ENCODE data around the gene C9orf43.
A peak's percentile ranks its signal among the peaks of the same experiment; 100 is the strongest.
"Not testable (repeated sequence)": the region's sequence is repeated elsewhere in the genome, so short reads cannot be mapped to it uniquely, and the experiment has no call there.

Gene C9orf43

GRCh38 chr9:113410207-113410864 lies at the start of gene C9orf43, which contains the start of gene POLE3:
C9orf43 (plus strand) TSS chr9:113410747; CDS start chr9:113413494, 2,747 bp downstream.
POLE3 (minus strand) TSS chr9:113410675; CDS start chr9:113410293, 382 bp downstream.
- no peaks in the 10 kb centered on the region for H3K9me3 Mint-ChIP-seq
- peak within 1 kb of the TSS; percentile 90 for H3K4me3 Mint-ChIP-seq
- peaks cover 16% of the 10 kb centered on the region for H3K36me3 Mint-ChIP-seq
- peaks cover 27% of the 10 kb centered on the region for H3K4me1 Mint-ChIP-seq
- H3K27ac Mint-ChIP-seq: peak within 1 kb of the TSS; percentile 99
- no peaks in the 10 kb centered on the region for H3K27me3 Mint-ChIP-seq

GRCh38 chr9:113361304-113362018 lies 49.1 kb upstream of the C9orf43 start:
- Mint-ChIP-seq H3K4me1 (peaks cover 4% of the 10 kb centered on the region), H3K4me3 (no peak overlapping the region), H3K27me3 (no peaks in the 10 kb centered on the region), H3K9me3 (no peaks in the 10 kb centered on the region), H3K27ac (no peak overlapping the region), H3K36me3 (no peaks in the 10 kb centered on the region)

GRCh38 chr9:113363336-113363735 lies 47.2 kb upstream of the C9orf43 start:
- no peak overlapping the region for H3K27ac Mint-ChIP-seq
- no peaks in the 10 kb centered on the region for H3K36me3 Mint-ChIP-seq
- H3K4me1 Mint-ChIP-seq: peaks cover 4% of the 10 kb centered on the region
- no peak overlapping the region for H3K4me3 Mint-ChIP-seq
- no peaks in the 10 kb centered on the region for H3K9me3 Mint-ChIP-seq
- no peaks in the 10 kb centered on the region for H3K27me3 Mint-ChIP-seq

- Mint-ChIP-seq H3K9me3 (no peaks in the 10 kb centered on the region), H3K4me1 (peaks cover 4% of the 10 kb centered on the region), H3K36me3 (no peaks in the 10 kb centered on the region), H3K4me3 (no peak overlapping the region), H3K27me3 (no peaks in the 10 kb centered on the region), H3K27ac (no peak overlapping the region)
These were observed 45.6 kb upstream of the C9orf43 start for GRCh38 chr9:113364951-113365350.

- not testable (repeated sequence) for H3K4me3 Mint-ChIP-seq, H3K9me3 Mint-ChIP-seq, H3K4me1 Mint-ChIP-seq, H3K27ac Mint-ChIP-seq, H3K36me3 Mint-ChIP-seq, H3K27me3 Mint-ChIP-seq
These were observed 44.9 kb upstream of the C9orf43 start for GRCh38 chr9:113365652-113366051.

GRCh38 chr9:113368348-113368981 lies 42.1 kb upstream of the C9orf43 start:
- no peaks in the 10 kb centered on the region for H3K27me3 Mint-ChIP-seq
- H3K27ac Mint-ChIP-seq: peak overlapping the region; percentile 70
- no peaks in the 10 kb centered on the region for H3K9me3 Mint-ChIP-seq
- no peak overlapping the region for H3K4me3 Mint-ChIP-seq
- no peaks in the 10 kb centered on the region for H3K36me3 Mint-ChIP-seq
- H3K4me1 Mint-ChIP-seq: no peaks in the 10 kb centered on the region

- Mint-ChIP-seq H3K27ac (no peak overlapping the region), H3K27me3 (no peaks in the 10 kb centered on the region), H3K36me3 (no peaks in the 10 kb centered on the region)
These were observed 41.3 kb upstream of the C9orf43 start for GRCh38 chr9:113368982-113369854.

GRCh38 chr9:113369855-113370140 lies 40.7 kb upstream of the C9orf43 start:
- Mint-ChIP-seq H3K9me3 (no peaks in the 10 kb centered on the region), H3K27ac (no peak overlapping the region), H3K27me3 (no peaks in the 10 kb centered on the region), H3K4me3 (no peak overlapping the region), H3K4me1 (no peaks in the 10 kb centered on the region), H3K36me3 (no peaks in the 10 kb centered on the region)

More at GRCh38 chr9:113368982-113369854, 41.3 kb upstream of the C9orf43 start:
- Mint-ChIP-seq H3K4me1 (no peaks in the 10 kb centered on the region), H3K4me3 (no peak overlapping the region), H3K9me3 (no peaks in the 10 kb centered on the region)

GRCh38 chr9:113370806-113371325 lies 39.7 kb upstream of the C9orf43 start:
- Mint-ChIP-seq H3K4me3 (no peak overlapping the region), H3K4me1 (peaks cover 10% of the 10 kb centered on the region), H3K27me3 (no peaks in the 10 kb centered on the region), H3K27ac (no peak overlapping the region), H3K9me3 (no peaks in the 10 kb centered on the region), H3K36me3 (no peaks in the 10 kb centered on the region)

GRCh38 chr9:113372059-113372458 lies 38.5 kb upstream of the C9orf43 start:
- H3K4me1 Mint-ChIP-seq: peaks cover 10% of the 10 kb centered on the region
- no peaks in the 10 kb centered on the region for H3K27me3 Mint-ChIP-seq
- H3K9me3 Mint-ChIP-seq: no peaks in the 10 kb centered on the region
- H3K36me3 Mint-ChIP-seq: no peaks in the 10 kb centered on the region
- H3K4me3 Mint-ChIP-seq: no peak overlapping the region
- no peak overlapping the region for H3K27ac Mint-ChIP-seq

GRCh38 chr9:113373256-113373655 lies 37.3 kb upstream of the C9orf43 start:
- Mint-ChIP-seq H3K27ac (no peak overlapping the region), H3K27me3 (no peaks in the 10 kb centered on the region), H3K36me3 (no peaks in the 10 kb centered on the region), H3K9me3 (no peaks in the 10 kb centered on the region), H3K4me1 (peaks cover 10% of the 10 kb centered on the region), H3K4me3 (no peak overlapping the region)

- Mint-ChIP-seq H3K36me3 (no peaks in the 10 kb centered on the region), H3K27ac (no peak overlapping the region), H3K4me1 (peaks cover 10% of the 10 kb centered on the region), H3K4me3 (no peak overlapping the region), H3K27me3 (no peaks in the 10 kb centered on the region), H3K9me3 (no peaks in the 10 kb centered on the region)
These were observed 36.7 kb upstream of the C9orf43 start for GRCh38 chr9:113373676-113374392.

GRCh38 chr9:113375057-113376023 lies 35.2 kb upstream of the C9orf43 start:
- Mint-ChIP-seq H3K4me3 (peak overlapping the region; percentile 72), H3K9me3 (no peaks in the 10 kb centered on the region), H3K27ac (peak overlapping the region; percentile 77), H3K36me3 (no peaks in the 10 kb centered on the region), H3K27me3 (no peaks in the 10 kb centered on the region), H3K4me1 (peaks cover 10% of the 10 kb centered on the region)

Data from activated naive CD4-positive, alpha-beta T cell treated with anti-CD3 and anti-CD28 coated beads, Interleukin-2, amount 50 U/mL, for 24 hours (primary cell).